GM10266 (cell line): ENCODE data around the gene GDF2.
A peak's percentile ranks its signal among the peaks of the same experiment; 100 is the strongest.

Source experiments
- DNase-seq: peaks from one replicate; pipeline ENCODE4 v3.0.0; 2012; ENCODE audit errors: extremely low spot score
- TF ChIP-seq, protein P1 (sequence below): IDR thresholded peaks from 2 replicates; pipeline ENCODE4 v1.5.1; 2012; ENCODE audit warnings: mild to moderate bottlenecking, low read depth; ENCODE audit not compliant: control insufficient read depth, insufficient read depth; ENCODE audit errors: missing control alignments

GDF2 gene

DNA sequence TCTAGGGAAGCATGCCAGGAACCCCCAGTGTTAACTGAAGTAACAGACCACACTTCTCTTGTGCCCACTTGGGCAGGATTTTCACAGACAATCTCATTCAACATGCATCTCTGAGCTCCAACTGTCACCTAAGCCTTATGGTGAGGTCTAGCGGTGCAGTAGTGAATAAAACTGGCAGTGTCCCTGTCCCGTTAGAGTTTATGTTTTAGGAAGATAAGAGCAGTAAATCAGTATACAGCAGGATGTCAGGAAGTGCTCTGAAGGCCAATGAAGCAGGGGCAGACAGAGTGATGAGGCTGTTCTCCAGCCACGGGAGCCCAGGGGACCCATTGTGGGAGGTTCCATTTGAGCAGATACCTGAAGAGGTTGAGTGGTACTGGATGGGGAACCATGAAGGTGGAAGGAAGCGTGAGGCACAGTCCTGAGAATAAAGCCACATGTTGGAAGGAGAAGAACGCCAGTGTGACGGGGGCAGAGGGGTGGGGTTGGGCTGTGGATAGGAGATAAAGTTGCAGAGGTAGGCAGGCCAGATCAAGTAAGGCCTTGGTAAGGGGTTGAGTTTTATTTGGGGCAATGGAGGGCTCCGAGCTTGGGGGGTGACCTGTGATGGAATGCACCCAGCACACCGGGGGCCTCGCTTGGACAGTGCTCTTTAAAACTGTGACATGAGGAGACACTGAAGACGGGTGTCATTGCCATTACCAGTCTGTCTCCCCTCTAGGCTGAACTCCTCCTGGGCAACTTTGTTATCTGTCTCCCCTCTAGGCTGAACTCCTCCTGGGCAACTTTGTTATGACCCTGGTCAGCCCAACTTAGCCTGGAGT lies 15.7 kb upstream of the GDF2 start:
- no peak for DNase-seq
- TF ChIP-seq, protein P1, sequence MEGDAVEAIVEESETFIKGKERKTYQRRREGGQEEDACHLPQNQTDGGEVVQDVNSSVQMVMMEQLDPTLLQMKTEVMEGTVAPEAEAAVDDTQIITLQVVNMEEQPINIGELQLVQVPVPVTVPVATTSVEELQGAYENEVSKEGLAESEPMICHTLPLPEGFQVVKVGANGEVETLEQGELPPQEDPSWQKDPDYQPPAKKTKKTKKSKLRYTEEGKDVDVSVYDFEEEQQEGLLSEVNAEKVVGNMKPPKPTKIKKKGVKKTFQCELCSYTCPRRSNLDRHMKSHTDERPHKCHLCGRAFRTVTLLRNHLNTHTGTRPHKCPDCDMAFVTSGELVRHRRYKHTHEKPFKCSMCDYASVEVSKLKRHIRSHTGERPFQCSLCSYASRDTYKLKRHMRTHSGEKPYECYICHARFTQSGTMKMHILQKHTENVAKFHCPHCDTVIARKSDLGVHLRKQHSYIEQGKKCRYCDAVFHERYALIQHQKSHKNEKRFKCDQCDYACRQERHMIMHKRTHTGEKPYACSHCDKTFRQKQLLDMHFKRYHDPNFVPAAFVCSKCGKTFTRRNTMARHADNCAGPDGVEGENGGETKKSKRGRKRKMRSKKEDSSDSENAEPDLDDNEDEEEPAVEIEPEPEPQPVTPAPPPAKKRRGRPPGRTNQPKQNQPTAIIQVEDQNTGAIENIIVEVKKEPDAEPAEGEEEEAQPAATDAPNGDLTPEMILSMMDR, result no peak

DNA sequence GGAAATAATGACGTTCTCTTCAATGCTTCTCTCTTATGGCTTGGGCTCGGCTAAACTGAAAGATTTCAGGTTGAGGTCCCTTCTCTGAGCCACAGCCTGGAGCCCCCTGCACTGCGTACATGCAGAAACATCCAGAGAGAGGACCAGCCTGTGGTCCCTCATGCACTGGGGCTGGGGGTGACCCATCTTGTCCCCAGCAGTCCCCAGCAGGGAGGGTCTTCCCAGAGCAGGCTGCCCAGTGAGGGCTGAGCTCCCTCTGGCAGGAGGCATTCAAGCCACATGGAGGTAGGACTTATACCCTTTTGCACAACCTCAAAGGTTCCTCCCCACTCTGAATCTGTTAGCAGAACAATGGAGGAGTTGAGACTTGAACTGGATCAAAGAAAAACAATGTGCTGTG lies 14.9 kb upstream of the GDF2 start:
- TF ChIP-seq, protein P1, result no peak
- no peak for DNase-seq

DNA sequence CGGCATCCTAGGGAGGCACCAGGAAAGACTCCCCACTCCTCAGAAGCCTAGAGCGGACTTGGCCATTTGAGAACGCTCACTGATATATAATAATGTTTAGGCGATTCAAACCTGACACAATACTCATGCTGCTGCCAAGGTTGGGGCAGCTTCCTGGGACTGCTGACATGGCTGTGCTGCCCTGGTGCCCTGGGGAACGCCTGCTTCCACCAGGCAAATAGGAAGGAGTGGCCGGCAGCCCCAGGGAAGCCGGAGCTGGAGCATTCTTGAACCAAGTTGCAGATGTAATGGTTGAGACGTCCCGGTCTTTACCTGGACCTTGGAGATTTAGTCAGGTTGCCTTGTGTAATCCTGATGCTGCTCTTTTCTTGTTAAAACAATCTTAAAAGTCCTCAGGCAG lies 13.5 kb upstream of the GDF2 start:
- DNase-seq, result no peak
- TF ChIP-seq, protein P1, result no peak

DNA sequence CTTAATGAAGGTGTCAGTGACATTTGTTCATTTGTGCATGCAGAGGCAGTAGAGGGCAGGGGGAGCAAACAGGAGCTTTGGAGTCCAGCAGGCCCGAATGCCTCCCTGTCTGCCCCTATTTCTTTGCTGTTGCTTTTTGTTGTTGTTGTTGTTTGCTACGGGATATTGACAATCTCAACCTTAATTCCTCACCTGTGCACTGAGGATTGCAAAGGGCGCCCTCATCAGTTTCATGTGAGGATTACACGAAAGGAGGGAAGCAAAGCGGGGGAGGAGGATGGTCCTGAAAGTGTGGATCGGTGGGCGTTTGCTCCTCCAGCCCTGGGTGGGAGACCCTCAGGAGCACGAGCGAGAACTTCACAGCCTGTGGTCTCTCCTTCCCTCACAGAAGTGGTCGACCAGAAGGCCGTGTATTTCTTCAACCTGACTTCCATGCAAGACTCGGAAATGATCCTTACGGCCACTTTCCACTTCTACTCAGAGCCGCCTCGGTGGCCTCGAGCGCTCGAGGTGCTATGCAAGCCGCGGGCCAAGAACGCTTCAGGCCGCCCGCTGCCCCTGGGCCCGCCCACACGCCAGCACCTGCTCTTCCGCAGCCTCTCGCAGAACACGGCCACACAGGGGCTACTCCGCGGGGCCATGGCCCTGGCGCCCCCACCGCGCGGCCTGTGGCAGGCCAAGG lies 12.7 kb upstream of the GDF2 start:
- TF ChIP-seq, protein P1, result peak; percentile 21
- DNase-seq, result no peak

DNA sequence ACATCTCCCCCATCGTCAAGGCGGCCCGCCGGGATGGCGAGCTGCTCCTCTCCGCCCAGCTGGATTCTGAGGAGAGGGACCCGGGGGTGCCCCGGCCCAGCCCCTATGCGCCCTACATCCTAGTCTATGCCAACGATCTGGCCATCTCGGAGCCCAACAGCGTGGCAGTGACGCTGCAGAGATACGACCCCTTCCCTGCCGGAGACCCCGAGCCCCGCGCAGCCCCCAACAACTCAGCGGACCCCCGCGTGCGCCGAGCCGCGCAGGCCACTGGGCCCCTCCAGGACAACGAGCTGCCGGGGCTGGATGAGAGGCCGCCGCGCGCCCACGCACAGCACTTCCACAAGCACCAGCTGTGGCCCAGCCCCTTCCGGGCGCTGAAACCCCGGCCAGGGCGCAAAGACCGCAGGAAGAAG lies 12.2 kb upstream of the GDF2 start:
- TF ChIP-seq, protein P1, result no peak
- no peak for DNase-seq

DNA sequence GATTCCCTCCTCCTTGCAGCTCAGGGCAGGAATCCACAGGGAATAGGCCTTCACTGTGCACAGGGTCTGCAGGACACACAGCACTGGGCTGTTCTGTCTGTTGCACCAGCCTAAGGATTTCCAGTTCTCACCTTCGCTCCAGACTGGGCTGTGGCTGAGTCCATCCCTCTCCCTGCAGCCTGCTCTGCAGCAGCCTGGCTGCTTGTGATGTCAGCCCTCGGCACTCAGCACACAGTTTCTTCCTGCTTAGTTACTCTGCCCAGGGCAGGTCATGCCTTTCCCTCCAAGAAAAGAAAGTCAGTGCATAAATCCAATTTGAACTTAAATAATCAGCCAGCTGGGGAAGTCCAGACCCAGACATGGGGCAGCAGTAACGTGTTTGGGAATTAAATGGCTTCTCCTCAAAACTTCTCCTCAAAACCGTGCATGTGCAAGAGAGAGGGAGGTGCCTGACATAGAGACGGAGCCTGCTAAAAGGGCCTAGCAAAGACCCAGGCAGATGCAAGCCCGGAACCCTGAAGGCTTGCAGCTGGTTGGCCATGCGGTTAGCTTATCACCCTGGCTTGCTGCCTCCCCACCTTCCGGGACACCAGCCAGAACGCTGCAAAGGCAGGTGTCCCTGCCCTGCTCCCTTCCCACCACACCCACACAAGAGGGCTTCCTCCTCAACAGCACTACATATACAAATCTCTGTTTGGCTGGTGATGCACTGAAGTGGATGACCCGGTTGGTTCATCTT lies 10.9 kb upstream of the GDF2 start:
- DNase-seq, result no peak
- TF ChIP-seq, protein P1, result no peak
